ENCODE results near the gene NDUFS6. TPM values are rescaled to one million over a fixed set of nuclear protein-coding genes. Genes with fewer than 3 reads are reported as not detected.

Gene NDUFS6
- total and polyA plus RNA-seq, 2 of the 8 experiments (the other 6 are each of a cell fraction or from before 2014, with no cell fraction given): 72.7 to 191 TPM

DNA sequence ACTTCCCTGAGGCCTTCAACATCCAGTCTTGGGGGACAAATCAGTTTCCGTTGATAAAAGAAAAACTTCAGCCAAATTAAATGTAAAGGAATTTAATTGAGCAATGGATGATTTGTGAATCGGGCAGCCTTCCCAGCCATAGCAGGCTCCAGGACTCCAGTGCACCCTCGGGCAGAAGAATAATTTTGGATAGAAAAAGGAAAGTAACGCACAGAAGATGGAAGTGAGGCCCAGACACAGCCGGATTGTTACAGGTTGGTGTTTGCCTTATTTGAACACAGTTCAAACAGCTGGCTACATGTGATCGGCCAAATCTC is 20.6 kb upstream of the NDUFS6 start:
- Histone ChIP-seq H3K36me3 (ENCODE audit: control insufficient read depth in 2 of 4, insufficient read depth in 4 of 4, low read length in 3 of 4) (no peaks in the 10 kb centered on the region), H4K20me1 (replicated peaks in 1 of 2; ENCODE audit: control insufficient read depth in 1 of 2, insufficient read depth in 2 of 2, low read length in 2 of 2) (peaks cover 0 to 3% of the 10 kb centered on the region in 2 experiments), H3K79me2 (ENCODE audit: control insufficient read depth in 1 of 2, insufficient read depth in 2 of 2, low read length in 2 of 2) (no peaks in the 10 kb centered on the region), H3K56ac (replicated peaks; ENCODE audit: insufficient read length, low read depth, low read length) (no peak overlapping the region), H2AFZ (ENCODE audit: low read length) (no peak overlapping the region), H4K5ac (ENCODE audit: insufficient read length, low read depth, low read length) (no peak overlapping the region), H3K18ac (ENCODE audit: extremely low read depth, low read length) (no peak overlapping the region), H3K9me3 (ENCODE audit: insufficient read depth in 2 of 2, low read depth in 1 of 2, low read length in 1 of 2) (no peaks in the 10 kb centered on the region), H3K14ac (ENCODE audit: insufficient read length) (no peak overlapping the region), H2BK120ac (replicated peaks; ENCODE audit: low read depth, low read length) (no peak overlapping the region), H3K23me2 (ENCODE audit: low read depth, low read length) (no peaks in the 10 kb centered on the region), H2BK5ac (ENCODE audit: low read depth, low read length) (no peak overlapping the region), H3K4me3 (ENCODE audit: extremely low read depth in 1 of 4, insufficient read depth in 2 of 4, low read depth in 3 of 4, low read length in 4 of 4) (no peak overlapping the region), H2BK12ac (ENCODE audit: low read depth, low read length) (no peak overlapping the region), H3K27me3 (replicated peaks in 1 of 4; ENCODE audit: control insufficient read depth in 3 of 4, extremely low read depth in 1 of 4, insufficient read depth in 3 of 4, low read length in 3 of 4) (no peaks in the 10 kb centered on the region), H2BK20ac (ENCODE audit: low read length) (no peak overlapping the region), H4K91ac (replicated peaks; ENCODE audit: insufficient read length, low read length) (no peak overlapping the region), H3K4ac (replicated peaks; ENCODE audit: insufficient read length, low read depth, low read length) (no peak overlapping the region), H3K27ac (ENCODE audit: low read depth, low read length) (no peak overlapping the region), H3K4me2 (ENCODE audit: insufficient read depth in 1 of 2, low read depth in 2 of 2, low read length in 2 of 2) (no peak overlapping the region), H3K4me1 (replicated peaks in 1 of 4; ENCODE audit: control insufficient read depth in 3 of 4, insufficient read depth in 4 of 4, low read length in 3 of 4) (no peaks in the 10 kb centered on the region), H2BK15ac (ENCODE audit: low read length) (no peak overlapping the region), H3K79me1 (ENCODE audit: low read depth, low read length) (no peaks in the 10 kb centered on the region), H4K8ac (ENCODE audit: extremely low read depth, insufficient read depth, low read length) (no peak overlapping the region), H3K9ac (replicated peaks in 1 of 4; ENCODE audit: extremely low read depth in 1 of 4, low read depth in 3 of 4, low read length in 3 of 4) (no peak overlapping the region), H2AK5ac (ENCODE audit: low read depth, low read length) (no peak overlapping the region), H3K23ac (ENCODE audit: insufficient read length) (no peak overlapping the region)
- ChIA-PET CTCF (ENCODE audit: partially characterized antibody) (interaction anchor here (1.1 kb wide), 1 partner anchor 17 kb away, joined by 3 read pairs; no protein-coding TSS in a partner anchor), POLR2A (ENCODE audit: partially characterized antibody) (no interaction called here)
- 87% methylated on average over 6 of the region's 6 CpGs; no CpG with 5 or more reads in 1 of the 2 experiments for WGBS, 2 experiments (ENCODE audit: extremely low coverage in 1 of 2, insufficient coverage in 1 of 2, insufficient read length in 1 of 2, insufficient replicate concordance in 2 of 2, low coverage in 1 of 2, low lambda C conversion rate in 2 of 2, missing lambda C conversion rate in 1 of 2)
- DNase-seq (ENCODE audit: low read depth in 1 of 2, low spot score in 2 of 2): no peak
- TF ChIP-seq, protein P1, sequence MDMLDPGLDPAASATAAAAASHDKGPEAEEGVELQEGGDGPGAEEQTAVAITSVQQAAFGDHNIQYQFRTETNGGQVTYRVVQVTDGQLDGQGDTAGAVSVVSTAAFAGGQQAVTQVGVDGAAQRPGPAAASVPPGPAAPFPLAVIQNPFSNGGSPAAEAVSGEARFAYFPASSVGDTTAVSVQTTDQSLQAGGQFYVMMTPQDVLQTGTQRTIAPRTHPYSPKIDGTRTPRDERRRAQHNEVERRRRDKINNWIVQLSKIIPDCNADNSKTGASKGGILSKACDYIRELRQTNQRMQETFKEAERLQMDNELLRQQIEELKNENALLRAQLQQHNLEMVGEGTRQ (IDR thresholded peaks at IDR 0.05; ENCODE audit: low read length): no peak
- no peak for TF ChIP-seq JUND (IDR thresholded peaks at IDR 0.05; ENCODE audit: low read length)
- no peak for TF ChIP-seq POLR2AphosphoS5 (IDR thresholded peaks at IDR 0.05; ENCODE audit: low read depth, low read length)
- no peak for TF ChIP-seq MAFK (IDR thresholded peaks at IDR 0.05; ENCODE audit: low read depth, low read length)
- no peak for TF ChIP-seq BACH1 (IDR thresholded peaks at IDR 0.05; ENCODE audit: low read length)
- no peak for TF ChIP-seq RXRA (IDR thresholded peaks at IDR 0.05; ENCODE audit: insufficient read depth, low read depth, low read length)
- TF ChIP-seq KDM1A (IDR thresholded peaks at IDR 0.05; ENCODE audit: borderline replicate concordance, low read length): no peak
- no peak for TF ChIP-seq BCL11A (IDR thresholded peaks at IDR 0.05; ENCODE audit: low read depth in 2 of 2, low read length in 2 of 2)
- FAIRE-seq: no peak
